ENCODE measurements around the gene NOP58.
"Not testable (repeated sequence)": the region's sequence is repeated elsewhere in the genome, so short reads cannot be mapped to it uniquely, and the experiment has no call there.

Gene NOP58

GRCh38 chr2:202306034-202306433 is 40.5 kb downstream of the NOP58 start:
- no peak for DNase-seq

- peak; percentile 10 for DNase-seq
Observed at GRCh38 chr2:202307690-202308089, 42.1 kb downstream of the NOP58 start.

- peak; percentile 17 for DNase-seq
Observed at GRCh38 chr2:202311823-202312388, 46.3 kb downstream of the NOP58 start.

GRCh38 chr2:202314116-202314515 is 48.6 kb downstream of the NOP58 start:
- no peak for DNase-seq

- no peak for DNase-seq
Observed at GRCh38 chr2:202317080-202317857, 51.7 kb downstream of the NOP58 start.

GRCh38 chr2:202320362-202320761 is 54.8 kb downstream of the NOP58 start:
- DNase-seq, result not testable (repeated sequence)

- DNase-seq, result no peak
Observed at GRCh38 chr2:202322435-202322834, 56.9 kb downstream of the NOP58 start.

GRCh38 chr2:202327858-202328257 is 62.3 kb downstream of the NOP58 start:
- no peak for DNase-seq

GRCh38 chr2:202335791-202336467 is 70.4 kb downstream of the NOP58 start:
- DNase-seq, result peak; percentile 14

GRCh38 chr2:202337151-202337550 is 71.6 kb downstream of the NOP58 start:
- no peak for DNase-seq

- no peak for DNase-seq
Observed at GRCh38 chr2:202337706-202338346, 72.3 kb downstream of the NOP58 start.

GRCh38 chr2:202339071-202339870 is 73.7 kb downstream of the NOP58 start:
- peak; percentile 95 for DNase-seq

GRCh38 chr2:202344178-202344577 is 78.6 kb downstream of the NOP58 start:
- DNase-seq, result no peak

- DNase-seq, result no peak
Observed at GRCh38 chr2:202346180-202346579, 80.6 kb downstream of the NOP58 start.

Data from DMS53 (cell line).